ENCODE results near the gene FBRSL1. TPM values are rescaled to one million over a fixed set of nuclear protein-coding genes. Genes with fewer than 3 reads are reported as not detected.

FBRSL1 gene
- total RNA-seq, 1 experiment from 2014 or later, result 45.3 TPM

- no peaks in the 10 kb centered on the region for H3K9me2 ChIP-seq (replicated peaks; ENCODE audit: low read length)
- no peaks in the 10 kb centered on the region for H3K36me3 ChIP-seq (ENCODE audit: low read depth, low read length)
- TF ChIP-seq, protein P1, sequence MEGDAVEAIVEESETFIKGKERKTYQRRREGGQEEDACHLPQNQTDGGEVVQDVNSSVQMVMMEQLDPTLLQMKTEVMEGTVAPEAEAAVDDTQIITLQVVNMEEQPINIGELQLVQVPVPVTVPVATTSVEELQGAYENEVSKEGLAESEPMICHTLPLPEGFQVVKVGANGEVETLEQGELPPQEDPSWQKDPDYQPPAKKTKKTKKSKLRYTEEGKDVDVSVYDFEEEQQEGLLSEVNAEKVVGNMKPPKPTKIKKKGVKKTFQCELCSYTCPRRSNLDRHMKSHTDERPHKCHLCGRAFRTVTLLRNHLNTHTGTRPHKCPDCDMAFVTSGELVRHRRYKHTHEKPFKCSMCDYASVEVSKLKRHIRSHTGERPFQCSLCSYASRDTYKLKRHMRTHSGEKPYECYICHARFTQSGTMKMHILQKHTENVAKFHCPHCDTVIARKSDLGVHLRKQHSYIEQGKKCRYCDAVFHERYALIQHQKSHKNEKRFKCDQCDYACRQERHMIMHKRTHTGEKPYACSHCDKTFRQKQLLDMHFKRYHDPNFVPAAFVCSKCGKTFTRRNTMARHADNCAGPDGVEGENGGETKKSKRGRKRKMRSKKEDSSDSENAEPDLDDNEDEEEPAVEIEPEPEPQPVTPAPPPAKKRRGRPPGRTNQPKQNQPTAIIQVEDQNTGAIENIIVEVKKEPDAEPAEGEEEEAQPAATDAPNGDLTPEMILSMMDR (conservative IDR thresholded peaks at IDR 0.05; ENCODE audit: low read depth, low read length), result no peak
- TF ChIP-seq EZH2phosphoT487 (IDR thresholded peaks at IDR 0.05; ENCODE audit: borderline replicate concordance, low read length), result no peak
- no peak for TF ChIP-seq EZH2 (IDR thresholded peaks at IDR 0.05; ENCODE audit: low read length, unreplicated experiment)
- H3K9ac ChIP-seq (ENCODE audit: low read length), result no peak overlapping the region
- no peaks in the 10 kb centered on the region for H3K79me2 ChIP-seq (ENCODE audit: low read length)
- H3K4me1 ChIP-seq (ENCODE audit: insufficient read depth, low read length), result no peaks in the 10 kb centered on the region
- no peak overlapping the region for H2AFZ ChIP-seq (ENCODE audit: low read length)
- intact Hi-C loops (cut with micrococcal nuclease), result no loop called here
- BruUV-seq (replicated peaks), result no TSS peak
- CTCF ChIA-PET, result no interaction called here
- 0 out of 2 replicates have a peak, but pooled peaks cover 3% of the 10 kb centered on the region for H3K27me3 ChIP-seq (ENCODE audit: low read length)
- POLR2A ChIA-PET (ENCODE audit: unreplicated experiment), result interaction anchor here (0.6 kb wide), 1 partner anchor 117 kb away, joined by 24 read pairs; no protein-coding TSS in a partner anchor
- no peak overlapping the region for H3K27ac ChIP-seq (ENCODE audit: low read length)
- no peak overlapping the region for H3K4me2 ChIP-seq (ENCODE audit: low read length)
- ATAC-seq (no peak), DNase-seq (no peak)
- no peak overlapping the region for H3K4me3 ChIP-seq (ENCODE audit: low read length)
- H4K20me1 ChIP-seq (ENCODE audit: low read length), result no peaks in the 10 kb centered on the region
- H3F3A ChIP-seq (ENCODE audit: low read length, unreplicated experiment), result no peaks in the 10 kb centered on the region
- H3K9me3 ChIP-seq (ENCODE audit: low read length), result no peaks in the 10 kb centered on the region
These were observed 8.6 kb upstream of the FBRSL1 start for GRCh38 chr12:132481345-132481744.

- Histone ChIP-seq H3F3A (ENCODE audit: low read length, unreplicated experiment) (no peaks in the 10 kb centered on the region), H3K4me1 (ENCODE audit: insufficient read depth, low read length) (no peaks in the 10 kb centered on the region), H3K4me2 (ENCODE audit: low read length) (no peak overlapping the region), H4K20me1 (ENCODE audit: low read length) (no peaks in the 10 kb centered on the region), H3K79me2 (ENCODE audit: low read length) (no peaks in the 10 kb centered on the region), H3K9ac (ENCODE audit: low read length) (no peak overlapping the region), H3K9me2 (replicated peaks; ENCODE audit: low read length) (no peaks in the 10 kb centered on the region), H3K4me3 (ENCODE audit: low read length) (no peak overlapping the region), H3K27ac (ENCODE audit: low read length) (no peak overlapping the region), H3K27me3 (ENCODE audit: low read length) (0 out of 2 replicates have a peak, but pooled peaks cover 3% of the 10 kb centered on the region), H3K9me3 (ENCODE audit: low read length) (no peaks in the 10 kb centered on the region), H3K36me3 (ENCODE audit: low read depth, low read length) (no peaks in the 10 kb centered on the region), H2AFZ (ENCODE audit: low read length) (no peak overlapping the region)
- CTCF ChIA-PET, result no interaction called here
- DNase-seq (no peak), ATAC-seq (no peak)
- intact Hi-C loops (cut with micrococcal nuclease), result no loop called here
- POLR2A ChIA-PET (ENCODE audit: unreplicated experiment), result no interaction called here
- no TSS peak for BruUV-seq (replicated peaks)
- TF ChIP-seq EZH2phosphoT487 (IDR thresholded peaks at IDR 0.05; ENCODE audit: borderline replicate concordance, low read length), result no peak
- TF ChIP-seq EZH2 (IDR thresholded peaks at IDR 0.05; ENCODE audit: low read length, unreplicated experiment), result no peak
- TF ChIP-seq, protein P1 (conservative IDR thresholded peaks at IDR 0.05; ENCODE audit: low read depth, low read length), result no peak
These were observed 7.9 kb upstream of the FBRSL1 start for GRCh38 chr12:132481771-132482745.

GRCh38 chr12:132482771-132483170 lies 7.2 kb upstream of the FBRSL1 start:
- H3K27ac ChIP-seq (ENCODE audit: low read length), result no peak overlapping the region
- intact Hi-C loops (cut with micrococcal nuclease), result no loop called here
- CTCF ChIA-PET, result no interaction called here
- BruUV-seq (replicated peaks), result no TSS peak
- 0 out of 2 replicates have a peak, but pooled peaks cover 3% of the 10 kb centered on the region for H3K27me3 ChIP-seq (ENCODE audit: low read length)
- H4K20me1 ChIP-seq (ENCODE audit: low read length), result no peaks in the 10 kb centered on the region
- no peak overlapping the region for H3K4me3 ChIP-seq (ENCODE audit: low read length)
- no peaks in the 10 kb centered on the region for H3K9me2 ChIP-seq (replicated peaks; ENCODE audit: low read length)
- H3K36me3 ChIP-seq (ENCODE audit: low read depth, low read length), result no peaks in the 10 kb centered on the region
- POLR2A ChIA-PET (ENCODE audit: unreplicated experiment), result no interaction called here
- H3K9me3 ChIP-seq (ENCODE audit: low read length), result no peaks in the 10 kb centered on the region
- ATAC-seq (no peak), DNase-seq (no peak)
- no peak overlapping the region for H3K9ac ChIP-seq (ENCODE audit: low read length)
- H3K4me1 ChIP-seq (ENCODE audit: insufficient read depth, low read length), result no peaks in the 10 kb centered on the region
- H3K4me2 ChIP-seq (ENCODE audit: low read length), result no peak overlapping the region
- no peaks in the 10 kb centered on the region for H3F3A ChIP-seq (ENCODE audit: low read length, unreplicated experiment)
- no peak overlapping the region for H2AFZ ChIP-seq (ENCODE audit: low read length)
- TF ChIP-seq, protein P1 (conservative IDR thresholded peaks at IDR 0.05; ENCODE audit: low read depth, low read length), result no peak
- TF ChIP-seq EZH2phosphoT487 (IDR thresholded peaks at IDR 0.05; ENCODE audit: borderline replicate concordance, low read length) (no peak), EZH2 (IDR thresholded peaks at IDR 0.05; ENCODE audit: low read length, unreplicated experiment) (no peak)
- no peaks in the 10 kb centered on the region for H3K79me2 ChIP-seq (ENCODE audit: low read length)

All from PC-3 (cell line).